ENCODE results near the gene LTBP3. TPM values are rescaled to one million over a fixed set of nuclear protein-coding genes. Genes with fewer than 3 reads are reported as not detected.

The LTBP3 gene
- total RNA-seq, 2 experiments from 2014 or later: 11.2 to 13.8 TPM

GRCh38 chr11:65555693-65556231, 2.4 kb downstream of the LTBP3 start:
- no peak overlapping the region for H3K4me2 ChIP-seq (ENCODE audit: low read length)
- no peak overlapping the region for H3K27ac ChIP-seq (ENCODE audit: low read depth, low read length, poor library complexity, severe bottlenecking)
- no TSS peak for BruUV-seq (replicated peaks)
- H3K9me2 ChIP-seq (ENCODE audit: insufficient read depth, low read length): no peaks in the 10 kb centered on the region
- no peaks in the 10 kb centered on the region for H3K79me2 ChIP-seq (ENCODE audit: insufficient read depth, low read depth, low read length)
- H3K4me3 ChIP-seq (ENCODE audit: low read depth, low read length, poor library complexity, severe bottlenecking): no peak overlapping the region
- CTCF ChIA-PET (ENCODE audit: unreplicated experiment): no interaction called here
- no peaks in the 10 kb centered on the region for H3K9me3 ChIP-seq (ENCODE audit: low read length)
- H3K36me3 ChIP-seq (ENCODE audit: insufficient read depth, low read length): no peaks in the 10 kb centered on the region
- no peak overlapping the region for H2AFZ ChIP-seq (ENCODE audit: low read length)
- no peaks in the 10 kb centered on the region for H4K20me1 ChIP-seq (ENCODE audit: insufficient read depth, low read length)
- no peak for DNase-seq (ENCODE audit: low spot score)
- POLR2A ChIA-PET: interaction anchor here (0.8 kb wide), 1 partner anchor 15 kb away, joined by 3 read pairs; no protein-coding TSS in a partner anchor
- H3K4me1 ChIP-seq (ENCODE audit: insufficient read depth, low read length, poor library complexity, severe bottlenecking): peaks cover 34% of the 10 kb centered on the region
- intact Hi-C loops (cut with micrococcal nuclease; ENCODE audit: unreplicated experiment): no loop called here
- no peak for TF ChIP-seq CTCF (conservative IDR thresholded peaks at IDR 0.05; ENCODE audit: low read length)
- TF ChIP-seq EZH2phosphoT487 (IDR thresholded peaks at IDR 0.05; ENCODE audit: borderline replicate concordance, low read depth, low read length): no peak

- no peaks in the 10 kb centered on the region for H3K9me2 ChIP-seq (ENCODE audit: insufficient read depth, low read length)
- BruUV-seq (replicated peaks): no TSS peak
- POLR2A ChIA-PET: interaction anchor here (0.8 kb wide), 1 partner anchor 14 kb away, joined by 3 read pairs; no protein-coding TSS in a partner anchor
- H3K9me3 ChIP-seq (ENCODE audit: low read length): no peaks in the 10 kb centered on the region
- no peak overlapping the region for H3K4me2 ChIP-seq (ENCODE audit: low read length)
- H4K20me1 ChIP-seq (ENCODE audit: insufficient read depth, low read length): no peaks in the 10 kb centered on the region
- TF ChIP-seq EZH2phosphoT487 (IDR thresholded peaks at IDR 0.05; ENCODE audit: borderline replicate concordance, low read depth, low read length): no peak
- no peak for TF ChIP-seq CTCF (conservative IDR thresholded peaks at IDR 0.05; ENCODE audit: low read length)
- no peak overlapping the region for H2AFZ ChIP-seq (ENCODE audit: low read length)
- CTCF ChIA-PET (ENCODE audit: unreplicated experiment): no interaction called here
- no peak overlapping the region for H3K4me3 ChIP-seq (ENCODE audit: low read depth, low read length, poor library complexity, severe bottlenecking)
- no peaks in the 10 kb centered on the region for H3K36me3 ChIP-seq (ENCODE audit: insufficient read depth, low read length)
- intact Hi-C loops (cut with micrococcal nuclease; ENCODE audit: unreplicated experiment): no loop called here
- H3K4me1 ChIP-seq (ENCODE audit: insufficient read depth, low read length, poor library complexity, severe bottlenecking): peaks cover 34% of the 10 kb centered on the region
- H3K79me2 ChIP-seq (ENCODE audit: insufficient read depth, low read depth, low read length): no peaks in the 10 kb centered on the region
- H3K27ac ChIP-seq (ENCODE audit: low read depth, low read length, poor library complexity, severe bottlenecking): no peak overlapping the region
- DNase-seq (ENCODE audit: low spot score): no peak
These were observed 3.2 kb downstream of the LTBP3 start for GRCh38 chr11:65554842-65555430.

- Histone ChIP-seq H3K79me2 (ENCODE audit: insufficient read depth, low read depth, low read length) (no peaks in the 10 kb centered on the region), H3K27ac (ENCODE audit: low read depth, low read length, poor library complexity, severe bottlenecking) (no peak overlapping the region), H2AFZ (ENCODE audit: low read length) (no peak overlapping the region), H3K36me3 (ENCODE audit: insufficient read depth, low read length) (no peaks in the 10 kb centered on the region), H3K4me1 (ENCODE audit: insufficient read depth, low read length, poor library complexity, severe bottlenecking) (peaks cover 34% of the 10 kb centered on the region), H3K9me3 (ENCODE audit: low read length) (no peaks in the 10 kb centered on the region), H3K4me2 (ENCODE audit: low read length) (no peak overlapping the region), H3K4me3 (ENCODE audit: low read depth, low read length, poor library complexity, severe bottlenecking) (no peak overlapping the region), H3K9me2 (ENCODE audit: insufficient read depth, low read length) (no peaks in the 10 kb centered on the region), H4K20me1 (ENCODE audit: insufficient read depth, low read length) (no peaks in the 10 kb centered on the region)
- intact Hi-C loops (cut with micrococcal nuclease; ENCODE audit: unreplicated experiment): no loop called here
- TF ChIP-seq EZH2phosphoT487 (IDR thresholded peaks at IDR 0.05; ENCODE audit: borderline replicate concordance, low read depth, low read length) (no peak), CTCF (conservative IDR thresholded peaks at IDR 0.05; ENCODE audit: low read length) (no peak)
- CTCF ChIA-PET (ENCODE audit: unreplicated experiment): no interaction called here
- BruUV-seq (replicated peaks): no TSS peak
- POLR2A ChIA-PET: no interaction called here
- no peak for DNase-seq (ENCODE audit: low spot score)
These were observed 3.9 kb downstream of the LTBP3 start for GRCh38 chr11:65554057-65554818.

All from OCI-LY7 (cell line).